ENCODE measurements around the gene PRDM15. TPM values are rescaled to one million over a fixed set of nuclear protein-coding genes. Genes with fewer than 3 reads are reported as not detected.

Gene PRDM15
- polyA plus RNA-seq, 1 donor: 7.3 TPM

DNA sequence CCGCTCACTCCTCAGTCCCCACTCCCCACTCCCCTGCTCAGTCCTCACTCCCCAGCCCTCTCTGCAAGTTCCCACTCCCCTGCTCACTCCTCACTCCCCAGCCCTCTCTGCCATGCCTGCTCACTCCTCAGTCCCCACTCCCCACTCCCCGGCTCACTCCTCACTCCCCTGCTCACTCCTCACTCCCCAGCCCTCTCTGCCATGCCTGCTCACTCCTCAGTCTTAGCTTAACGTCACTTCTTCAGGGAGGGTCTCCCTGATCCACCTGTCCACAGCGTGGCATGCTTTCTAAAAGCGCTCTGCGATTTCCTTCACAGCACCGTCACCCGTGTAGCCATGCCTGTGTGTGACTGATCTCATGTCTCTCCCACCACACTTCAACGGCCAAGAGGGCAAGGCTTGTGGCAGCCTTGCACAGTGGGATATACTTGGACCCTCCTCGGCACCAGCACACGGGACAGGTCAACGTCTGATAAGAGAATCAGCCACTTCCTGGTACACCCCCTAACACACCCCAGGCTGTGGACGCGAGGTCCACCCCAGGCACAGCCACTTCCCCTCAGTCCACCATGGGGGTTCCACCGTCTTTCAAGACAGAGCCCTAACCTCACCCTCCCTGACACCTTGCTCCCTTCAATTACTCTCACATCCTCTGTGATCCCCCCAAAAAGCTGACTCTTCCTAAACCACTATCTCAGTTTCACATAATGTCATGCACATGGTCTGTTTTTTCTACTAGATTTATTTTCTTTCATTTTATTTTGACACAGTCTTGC is 14.0 kb downstream of the PRDM15 start:
- no peak for DNase-seq

DNA sequence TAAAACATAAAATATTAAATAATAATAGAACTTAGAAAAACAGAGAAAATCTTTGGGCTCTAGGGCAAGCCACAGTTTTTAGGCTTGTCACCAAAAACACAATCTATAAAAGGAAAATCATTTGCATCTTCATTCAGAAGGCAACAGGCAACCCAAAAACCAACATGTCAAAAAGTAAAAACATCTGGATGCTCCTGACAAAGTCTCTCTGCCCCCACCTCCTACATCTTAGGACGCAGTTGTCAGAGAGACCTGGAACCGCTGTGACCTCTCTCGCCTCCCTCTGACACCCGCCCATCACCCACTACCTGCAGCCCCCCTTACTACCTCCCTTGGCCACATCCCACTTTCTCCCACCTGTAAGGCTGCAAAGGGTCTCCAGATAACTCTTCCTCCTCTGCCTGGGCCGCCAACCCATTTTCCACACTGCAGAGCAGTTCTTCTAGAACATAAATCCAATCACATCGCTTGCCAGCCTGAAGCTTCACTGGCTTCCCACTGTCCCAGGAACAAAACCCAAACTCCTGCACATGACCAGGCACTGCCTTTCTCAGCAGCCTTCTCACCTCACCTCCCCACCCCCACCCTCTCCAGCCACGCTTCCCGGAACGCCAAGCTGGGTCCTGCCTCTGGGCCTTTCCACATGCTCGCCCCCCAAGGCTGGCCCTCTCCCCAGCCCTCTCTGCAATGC is 14.7 kb downstream of the PRDM15 start:
- DNase-seq: no peak

GRCh38 chr21:41863439-41863740 is 15.8 kb downstream of the PRDM15 start:
- no peak for DNase-seq

DNA sequence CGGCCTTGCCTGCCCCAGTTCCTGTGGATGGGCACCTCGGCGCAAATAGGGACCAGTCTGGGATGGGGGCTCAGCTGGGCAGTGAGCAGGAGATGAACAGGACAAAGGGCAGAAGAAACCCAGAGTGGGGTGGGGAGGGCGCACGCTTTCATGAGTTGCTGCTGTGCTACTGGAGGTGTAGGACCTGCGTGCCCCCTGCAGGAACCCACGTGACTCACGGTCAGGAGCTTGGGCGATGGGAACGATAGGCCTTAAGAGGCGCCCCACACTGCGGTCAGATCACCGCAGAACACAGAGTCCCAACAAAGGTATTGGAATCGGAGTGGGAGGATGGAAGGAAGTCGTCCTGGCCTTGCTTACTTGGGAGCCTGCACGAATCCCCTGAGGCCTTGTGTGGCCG is 17.2 kb downstream of the PRDM15 start:
- DNase-seq: no peak

GRCh38 chr21:41861255-41861654 is 17.9 kb downstream of the PRDM15 start:
- DNase-seq: no peak

GRCh38 chr21:41859297-41859980 is 19.7 kb downstream of the PRDM15 start:
- no peak for DNase-seq

DNA sequence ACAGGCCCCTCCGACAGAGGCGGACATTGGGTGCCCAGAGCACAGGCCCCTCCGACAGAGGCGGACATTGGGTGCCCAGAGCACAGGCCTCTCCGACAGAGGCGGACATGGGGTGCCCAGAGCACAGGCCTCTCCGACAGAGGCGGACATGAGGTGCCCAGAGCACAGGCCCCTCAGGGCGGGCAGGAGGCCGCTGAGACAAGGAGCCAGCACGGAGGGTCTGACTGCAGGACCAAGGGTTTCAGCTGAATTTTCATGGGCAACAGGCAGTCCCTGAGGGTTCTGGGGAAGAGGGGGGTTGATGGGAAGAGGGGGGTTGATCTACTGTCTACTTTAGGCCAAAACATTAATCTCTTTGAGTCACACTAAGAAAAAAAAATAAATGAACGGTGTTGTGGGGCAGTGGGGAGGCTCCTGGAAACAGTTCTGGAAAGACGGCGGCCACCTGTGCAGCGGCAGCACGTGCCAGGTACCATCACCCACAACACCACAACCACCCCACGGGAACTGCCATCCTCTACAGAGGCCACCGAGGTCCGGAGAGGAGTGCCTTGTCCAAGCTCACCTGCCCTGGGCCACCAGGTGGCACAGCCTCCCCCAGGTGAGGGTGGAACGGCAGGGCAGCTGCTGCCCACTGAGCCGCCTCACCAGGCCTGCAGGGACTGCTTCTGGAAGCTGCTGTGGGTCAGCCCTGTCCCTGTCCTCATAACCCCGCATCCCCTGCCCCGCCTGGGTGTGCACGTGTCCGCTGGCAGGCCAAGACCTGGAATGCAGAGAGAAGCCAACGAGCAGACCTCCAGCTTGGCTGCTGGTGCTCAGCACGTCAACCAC is 20.5 kb downstream of the PRDM15 start:
- no peak for DNase-seq

GRCh38 chr21:41857771-41858300 is 21.3 kb downstream of the PRDM15 start:
- DNase-seq: no peak

DNA sequence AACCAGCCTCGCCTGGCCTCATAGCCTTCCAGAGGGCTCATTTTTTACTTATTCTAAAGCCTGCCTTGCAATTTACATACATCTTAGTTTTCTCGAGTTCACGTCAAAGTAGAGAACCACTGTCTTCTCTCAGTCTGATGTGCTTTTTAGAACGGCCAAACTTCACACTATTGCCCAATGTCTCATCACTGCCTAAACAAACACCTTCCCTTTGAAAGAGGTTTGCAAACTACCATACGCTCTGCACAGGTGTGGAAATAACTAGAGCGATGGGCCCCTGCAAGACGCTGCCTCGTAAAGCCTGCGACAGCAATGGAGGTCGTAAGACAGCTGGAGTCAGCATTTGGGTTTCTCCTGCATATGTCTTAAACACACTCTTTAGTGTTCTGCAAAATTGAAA is 22.6 kb downstream of the PRDM15 start:
- no peak for DNase-seq

- DNase-seq: no peak
These were observed 24.6 kb downstream of the PRDM15 start for GRCh38 chr21:41854426-41854995.

DNA sequence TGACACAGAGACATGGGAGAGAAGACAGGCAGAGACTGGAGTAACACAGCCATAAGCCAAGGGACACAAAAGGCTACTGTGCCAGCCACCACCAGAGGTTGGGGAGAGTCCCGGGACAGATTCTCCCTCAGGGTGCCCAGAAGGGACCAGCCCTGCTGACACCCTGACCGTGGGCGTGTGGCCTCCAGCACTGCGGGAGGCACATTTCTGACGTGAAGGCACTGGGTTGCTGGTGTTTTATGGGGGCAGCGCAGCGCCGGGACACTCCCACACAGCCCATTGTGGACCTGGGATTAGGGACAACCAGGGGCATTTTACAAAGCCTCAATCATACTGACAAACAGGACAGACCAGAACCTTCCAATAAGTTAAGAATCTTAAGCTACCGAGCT is 26.2 kb downstream of the PRDM15 start:
- DNase-seq: no peak

- no peak for DNase-seq
These were observed 26.8 kb downstream of the PRDM15 start for GRCh38 chr21:41852151-41852928.

DNA sequence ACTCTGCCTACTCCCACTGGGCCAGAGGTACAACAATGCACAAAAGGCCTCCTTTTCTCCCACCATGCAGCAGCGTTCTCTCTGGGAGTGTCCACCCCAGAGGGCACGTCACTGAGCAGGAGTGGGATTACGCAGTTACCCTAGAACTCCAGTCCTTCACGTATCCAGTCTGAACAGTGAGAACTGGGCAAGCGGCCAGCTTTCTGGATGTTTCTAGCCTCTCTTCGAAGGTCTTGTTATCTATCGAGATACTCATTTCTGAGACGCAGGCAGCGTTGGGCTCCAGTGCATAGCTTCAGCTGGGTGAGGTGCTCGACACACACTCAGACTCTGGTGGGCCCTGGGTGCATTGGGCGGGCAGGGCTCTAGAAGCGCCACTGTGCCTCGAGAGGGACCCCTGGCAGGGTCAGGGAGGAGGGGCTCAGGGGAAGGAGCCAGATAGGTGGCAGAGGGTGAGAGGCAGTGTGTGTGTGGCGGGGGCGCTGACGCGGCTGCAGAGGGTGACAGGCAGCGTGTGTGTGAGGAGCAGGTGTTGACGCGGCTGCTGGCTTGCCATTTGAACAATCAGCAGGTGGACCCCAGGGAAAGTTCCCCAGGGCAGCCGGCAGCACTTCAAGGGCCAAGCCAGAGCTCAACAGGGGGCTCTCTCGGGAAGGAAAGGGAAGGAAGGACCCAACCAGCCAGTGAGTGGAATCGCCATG is 27.9 kb downstream of the PRDM15 start:
- DNase-seq: no peak

GRCh38 chr21:41850085-41850484 is 29.1 kb downstream of the PRDM15 start:
- no peak for DNase-seq

- no peak for DNase-seq
These were observed 30.1 kb downstream of the PRDM15 start for GRCh38 chr21:41848958-41849580.

DNA sequence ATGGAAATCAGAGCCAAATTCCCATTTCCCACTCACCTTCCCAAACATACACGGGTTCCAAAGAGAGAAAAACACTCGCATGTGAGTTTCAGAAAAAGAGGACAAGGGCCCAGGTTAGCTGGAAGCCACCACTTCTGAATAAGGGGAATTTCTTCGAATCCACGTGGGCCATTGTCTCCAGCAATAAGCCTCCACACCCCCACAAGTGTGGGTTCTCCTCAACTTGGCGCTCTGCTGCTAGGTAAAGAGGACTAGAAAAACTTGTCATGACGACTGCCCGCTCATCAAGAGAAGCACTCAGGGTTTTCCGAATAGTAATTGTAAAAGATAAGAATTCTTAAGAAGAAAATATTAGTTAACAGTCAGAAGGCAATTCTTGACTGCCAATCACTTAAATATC is 30.6 kb downstream of the PRDM15 start:
- no peak for DNase-seq

DNA sequence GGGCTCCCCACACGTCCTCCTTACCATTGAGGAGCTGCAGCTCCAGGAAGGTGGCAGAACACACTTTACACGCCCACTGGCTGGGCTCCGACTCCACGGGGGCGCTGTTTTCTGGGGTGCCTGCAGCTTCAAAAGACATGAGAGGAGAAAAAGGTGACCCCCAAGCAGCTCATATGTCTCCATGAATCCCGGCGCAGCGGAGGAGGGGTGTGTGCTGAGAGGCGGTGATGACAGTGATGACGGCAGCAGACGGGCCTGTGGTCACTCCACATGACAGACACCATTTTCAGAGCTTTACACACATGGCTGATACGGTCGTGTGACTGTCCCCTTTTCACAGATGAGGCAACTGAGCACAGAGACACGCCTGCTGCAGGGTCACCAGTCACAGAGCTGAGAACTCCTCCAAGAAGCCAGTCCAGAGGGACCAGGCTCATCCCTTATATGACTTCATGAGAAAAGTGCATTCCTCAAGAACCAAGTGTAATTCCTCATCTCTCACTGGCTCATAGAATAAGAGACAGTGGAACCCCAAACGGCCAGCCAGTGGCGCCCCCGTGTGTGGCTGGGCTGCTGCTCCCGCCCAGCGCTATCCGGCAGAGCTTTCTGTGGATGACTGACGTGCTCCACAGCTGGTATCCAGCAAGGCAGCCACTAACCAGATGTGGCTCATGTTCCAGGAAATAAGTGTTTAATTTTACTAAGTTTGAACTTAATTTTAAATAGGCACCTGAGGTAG is 31.9 kb downstream of the PRDM15 start:
- DNase-seq: no peak

DNA sequence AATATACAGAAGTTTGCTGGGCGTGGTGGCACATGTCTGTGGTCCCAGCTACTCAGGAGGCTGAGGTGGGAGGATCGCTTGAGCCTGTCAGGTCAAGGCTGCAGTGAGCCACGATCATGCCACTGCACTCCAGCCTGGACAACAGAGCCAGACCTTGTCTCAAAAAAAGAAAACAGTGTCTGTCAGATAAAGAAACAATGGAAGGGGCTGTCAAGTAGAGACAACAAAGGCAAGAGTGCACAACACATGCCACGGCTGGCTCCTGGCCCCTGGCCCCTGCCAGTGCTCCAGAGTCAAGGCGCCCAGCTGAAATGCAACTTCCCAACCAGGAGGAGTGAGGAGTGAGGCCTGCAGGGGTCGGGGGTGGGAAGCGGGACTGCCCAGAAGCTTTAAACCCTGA is 32.6 kb downstream of the PRDM15 start:
- no peak for DNase-seq

- DNase-seq: no peak
These were observed 33.2 kb downstream of the PRDM15 start for GRCh38 chr21:41846033-41846317.
